Measurements from ENCODE around the gene IL36B.

Gene IL36B

DNA sequence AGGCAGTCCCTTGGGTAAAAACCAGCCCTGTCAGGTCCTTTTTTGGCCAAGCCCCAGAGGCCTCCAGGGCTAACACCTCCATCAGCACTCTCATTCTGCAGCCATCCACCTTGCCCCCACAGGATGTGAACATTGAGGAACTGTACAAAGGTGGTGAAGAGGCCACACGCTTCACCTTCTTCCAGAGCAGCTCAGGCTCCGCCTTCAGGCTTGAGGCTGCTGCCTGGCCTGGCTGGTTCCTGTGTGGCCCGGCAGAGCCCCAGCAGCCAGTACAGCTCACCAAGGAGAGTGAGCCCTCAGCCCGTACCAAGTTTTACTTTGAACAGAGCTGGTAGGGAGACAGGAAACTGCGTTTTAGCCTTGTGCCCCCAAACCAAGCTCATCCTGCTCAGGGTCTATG is 22.4 kb upstream of the IL36B start:
- no peak for DNase-seq

- no peak for DNase-seq
Observed at GRCh38 chr2:113073325-113073834, 20.7 kb upstream of the IL36B start.

DNA sequence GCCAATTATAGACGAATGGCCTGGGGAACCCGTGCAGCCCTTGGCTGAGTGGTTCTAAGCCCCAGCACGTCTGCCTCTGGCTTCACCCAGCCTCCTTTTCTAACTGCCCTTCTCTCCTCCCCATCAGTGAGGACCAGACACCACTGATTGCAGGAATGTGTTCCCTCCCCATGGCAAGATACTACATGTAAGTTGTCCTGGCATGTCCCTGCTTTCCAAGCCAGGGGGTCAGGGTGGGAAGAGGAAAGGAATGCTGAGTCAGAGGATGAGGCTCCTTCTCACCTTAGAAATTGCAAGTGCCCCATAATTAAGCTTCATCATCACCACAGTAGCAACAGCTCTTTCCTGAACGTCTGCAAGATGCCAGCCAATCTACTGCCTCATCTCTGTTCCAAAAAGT is 19.9 kb upstream of the IL36B start:
- DNase-seq = no peak

GRCh38 chr2:113070606-113070975 is 17.9 kb upstream of the IL36B start:
- no peak for DNase-seq

- DNase-seq = no peak
Observed at GRCh38 chr2:113069676-113070605, 17.3 kb upstream of the IL36B start.

DNA sequence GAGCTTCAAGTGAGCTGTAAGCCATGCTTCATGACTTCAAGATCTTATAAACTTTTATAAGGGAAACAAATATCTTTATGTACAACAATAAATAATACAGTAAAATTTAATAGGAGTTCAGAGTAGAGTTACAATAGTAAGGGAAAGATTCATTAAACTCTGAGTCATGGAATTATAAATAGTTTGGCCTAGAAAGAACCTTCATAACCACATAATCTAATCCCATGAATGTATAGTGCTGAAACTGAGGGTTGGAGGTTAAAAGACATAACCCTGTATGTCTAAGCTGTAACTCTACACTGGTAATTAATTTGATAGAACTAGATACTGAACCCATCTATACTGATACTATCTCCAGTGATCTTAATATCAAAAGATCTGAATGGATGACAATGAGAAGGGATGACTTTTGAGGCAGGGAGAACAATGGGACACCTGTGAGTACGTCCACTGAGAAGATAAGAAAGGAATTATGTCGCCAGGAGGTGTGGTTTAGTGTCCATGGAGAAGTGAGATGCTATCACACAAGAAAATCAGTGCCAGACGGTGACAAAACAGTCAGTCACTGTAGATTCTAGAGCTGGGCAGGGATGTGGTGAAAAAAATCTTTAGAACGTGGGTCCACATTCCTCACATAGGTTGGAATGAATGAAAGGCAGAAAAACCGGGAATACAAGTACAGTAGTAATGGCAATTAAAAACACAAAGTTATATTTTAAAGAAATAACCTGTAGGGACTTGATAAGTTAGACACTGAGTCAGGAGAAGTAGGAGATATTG is 16.2 kb upstream of the IL36B start:
- no peak for DNase-seq

GRCh38 chr2:113068249-113068648 is 15.6 kb upstream of the IL36B start:
- DNase-seq = no peak

- no peak for DNase-seq
Observed at GRCh38 chr2:113067681-113068080, 15.0 kb upstream of the IL36B start, which contains the start of gene IL1F10. Gene IL1F10 (plus strand): TSS chr2:113067970. CDS start chr2:113072739, 4,769 bp downstream.

DNA sequence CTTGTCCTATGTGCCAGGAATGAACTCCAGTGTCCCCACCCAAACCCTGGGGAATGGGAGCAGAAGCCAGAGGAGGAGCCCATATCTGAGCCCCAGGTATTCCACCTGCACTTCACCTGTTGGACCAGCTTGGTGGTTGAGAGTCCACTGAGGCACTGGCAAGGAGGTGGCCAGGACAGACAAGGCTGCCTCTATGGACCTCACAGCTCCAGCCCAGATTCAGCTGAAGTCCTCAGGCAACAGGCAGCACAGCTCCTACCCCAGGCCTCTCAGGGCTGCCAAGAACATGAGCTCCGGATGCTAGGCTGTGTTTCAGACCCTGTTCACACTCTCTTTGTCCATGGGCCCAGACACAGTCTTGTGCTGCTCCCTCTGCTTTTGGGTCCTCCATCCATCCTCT is 12.2 kb upstream of the IL36B start:
- DNase-seq = no peak

- no peak for DNase-seq
Observed at GRCh38 chr2:113064281-113064680, 11.6 kb upstream of the IL36B start.

DNA sequence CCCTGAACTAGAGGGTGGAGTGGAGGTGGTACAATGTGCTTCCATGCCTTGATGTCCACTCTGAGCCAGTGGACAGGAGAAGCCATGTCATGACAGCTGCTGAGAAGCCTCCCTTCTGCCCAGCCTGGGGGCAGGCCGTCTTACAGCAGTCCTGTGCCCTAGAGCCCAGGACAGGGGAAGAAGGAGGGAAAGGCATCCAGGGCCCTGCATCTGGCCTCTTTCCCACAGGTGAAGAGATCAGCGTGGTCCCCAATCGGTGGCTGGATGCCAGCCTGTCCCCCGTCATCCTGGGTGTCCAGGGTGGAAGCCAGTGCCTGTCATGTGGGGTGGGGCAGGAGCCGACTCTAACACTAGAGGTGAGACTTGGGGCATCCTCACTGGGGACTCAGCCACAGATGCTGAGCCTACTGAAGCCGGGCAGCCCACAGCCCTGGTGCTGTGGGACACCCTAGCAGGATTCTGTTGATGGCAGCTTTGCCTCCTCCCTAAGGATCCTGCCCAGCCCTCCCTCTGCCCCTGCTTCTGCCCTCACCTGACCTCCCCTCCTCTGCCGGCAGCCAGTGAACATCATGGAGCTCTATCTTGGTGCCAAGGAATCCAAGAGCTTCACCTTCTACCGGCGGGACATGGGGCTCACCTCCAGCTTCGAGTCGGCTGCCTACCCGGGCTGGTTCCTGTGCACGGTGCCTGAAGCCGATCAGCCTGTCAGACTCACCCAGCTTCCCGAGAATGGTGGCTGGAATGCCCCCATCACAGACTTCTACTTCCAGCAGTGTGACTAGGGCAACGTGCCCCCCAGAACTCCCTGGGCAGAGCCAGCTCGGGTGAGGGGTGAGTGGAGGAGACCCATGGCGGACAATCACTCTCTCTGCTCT is 9.5 kb upstream of the IL36B start:
- no peak for DNase-seq

- DNase-seq = no peak
Observed at GRCh38 chr2:113061241-113061640, 8.6 kb upstream of the IL36B start.

DNA sequence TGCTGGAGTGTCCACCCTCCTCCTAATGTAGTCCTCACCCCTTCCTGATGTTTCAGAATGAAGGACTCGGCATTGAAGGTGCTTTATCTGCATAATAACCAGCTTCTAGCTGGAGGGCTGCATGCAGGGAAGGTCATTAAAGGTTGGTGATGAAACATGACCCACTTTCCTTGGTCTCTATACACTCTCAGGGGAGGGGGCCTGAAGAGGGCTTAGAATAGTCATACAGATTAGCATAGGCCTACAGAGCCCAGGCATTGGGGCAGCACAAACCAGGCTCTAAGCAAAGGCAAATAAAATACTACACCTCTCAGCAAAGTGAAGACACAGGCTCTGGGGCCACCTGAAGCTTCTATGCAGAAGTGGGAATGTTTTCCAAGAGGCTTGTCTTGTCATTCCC is 8.1 kb upstream of the IL36B start:
- DNase-seq = no peak

DNA sequence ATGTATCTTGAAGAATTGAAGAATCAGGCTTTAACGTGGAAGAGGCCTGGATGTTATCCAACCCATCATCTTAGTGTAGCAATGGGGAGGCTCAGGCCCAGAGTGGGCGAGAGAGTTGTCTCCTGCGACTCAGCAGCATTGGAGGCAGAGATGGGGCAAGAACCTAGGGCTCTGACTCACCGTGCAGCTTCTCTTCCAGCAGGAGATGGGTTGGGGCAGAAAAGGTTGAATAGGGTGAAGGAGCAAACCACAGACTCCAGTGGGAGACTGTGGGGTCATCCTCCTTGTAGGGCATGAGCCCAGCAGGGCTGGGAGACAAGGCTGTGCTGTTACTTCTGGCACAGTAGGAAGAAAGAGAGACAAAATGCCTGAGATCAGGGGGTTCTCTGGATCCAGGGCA is 7.7 kb upstream of the IL36B start:
- no peak for DNase-seq

GRCh38 chr2:113058998-113059960 is 6.6 kb upstream of the IL36B start, which contains the start of gene IL36RN:
Gene IL36RN (plus strand): TSS chr2:113059198. CDS start chr2:113059439, 241 bp downstream.
- no peak for DNase-seq

GRCh38 chr2:113058411-113058994 is 5.8 kb upstream of the IL36B start:
- no peak for DNase-seq

- no peak for DNase-seq
Observed at GRCh38 chr2:113057117-113057516, 4.5 kb upstream of the IL36B start.

GRCh38 chr2:113056521-113056920 is 3.9 kb upstream of the IL36B start:
- no peak for DNase-seq

DNA sequence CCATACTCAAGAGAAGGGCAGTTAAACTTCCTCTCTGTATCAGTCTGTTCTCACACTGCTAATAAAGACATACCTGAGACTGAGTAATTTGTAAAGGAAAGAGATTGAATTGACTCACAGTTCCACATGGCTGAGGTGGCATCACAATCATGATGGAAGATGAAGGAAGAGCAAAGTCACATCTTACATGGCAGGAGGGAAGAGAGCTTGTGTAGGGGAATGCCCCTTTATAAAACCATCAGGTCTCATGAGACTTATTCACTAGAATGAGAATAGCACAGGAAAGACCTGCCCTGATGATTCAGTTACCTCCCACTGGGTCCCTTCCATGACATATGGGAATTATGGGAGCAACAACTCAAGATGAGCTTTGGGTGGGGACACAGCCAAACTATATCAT is 1.4 kb upstream of the IL36B start:
- DNase-seq = no peak

- no peak for DNase-seq
Observed at GRCh38 chr2:113053666-113054065, 999 bp upstream of the IL36B start.

Measured in activated CD4-positive, alpha-beta T cell treated with anti-CD3 and anti-CD28 coated beads, Interleukin-10, Interleukin-2, amounts not matched to agents 100 ng/mL and 50 ng/mL, durations not matched to agents 16 hours and 8 hours (primary cell).